ENCODE results near the gene VGF.

The VGF gene

DNA sequence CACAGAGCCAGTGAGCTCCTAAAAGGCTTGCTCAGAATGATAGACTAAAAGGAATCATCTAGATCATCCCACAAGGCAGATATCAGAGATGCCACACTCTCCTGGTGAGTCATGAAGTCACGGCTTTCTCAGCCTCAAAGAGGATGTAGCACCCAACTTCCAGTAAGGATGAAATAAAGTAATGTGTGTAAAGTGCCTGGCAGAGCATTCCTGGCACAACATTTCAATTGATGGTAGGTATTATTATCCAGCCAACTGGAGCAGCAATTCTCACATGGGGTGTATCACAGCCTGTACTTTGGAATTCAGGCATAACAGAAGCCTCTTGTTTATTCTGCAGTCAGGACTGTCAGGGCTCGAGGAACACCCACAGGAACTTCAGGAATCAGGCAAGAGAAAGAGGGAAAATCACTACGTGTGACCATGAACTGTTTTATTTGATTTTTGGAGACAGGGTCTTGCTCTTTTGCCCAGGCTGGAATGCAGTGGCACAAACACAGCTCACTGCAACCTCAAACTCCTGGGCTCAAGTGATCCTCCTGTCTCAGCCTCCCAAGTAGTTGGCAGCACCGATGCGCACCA lies 20.0 kb upstream of the VGF start:
- DNase-seq = no peak

DNA sequence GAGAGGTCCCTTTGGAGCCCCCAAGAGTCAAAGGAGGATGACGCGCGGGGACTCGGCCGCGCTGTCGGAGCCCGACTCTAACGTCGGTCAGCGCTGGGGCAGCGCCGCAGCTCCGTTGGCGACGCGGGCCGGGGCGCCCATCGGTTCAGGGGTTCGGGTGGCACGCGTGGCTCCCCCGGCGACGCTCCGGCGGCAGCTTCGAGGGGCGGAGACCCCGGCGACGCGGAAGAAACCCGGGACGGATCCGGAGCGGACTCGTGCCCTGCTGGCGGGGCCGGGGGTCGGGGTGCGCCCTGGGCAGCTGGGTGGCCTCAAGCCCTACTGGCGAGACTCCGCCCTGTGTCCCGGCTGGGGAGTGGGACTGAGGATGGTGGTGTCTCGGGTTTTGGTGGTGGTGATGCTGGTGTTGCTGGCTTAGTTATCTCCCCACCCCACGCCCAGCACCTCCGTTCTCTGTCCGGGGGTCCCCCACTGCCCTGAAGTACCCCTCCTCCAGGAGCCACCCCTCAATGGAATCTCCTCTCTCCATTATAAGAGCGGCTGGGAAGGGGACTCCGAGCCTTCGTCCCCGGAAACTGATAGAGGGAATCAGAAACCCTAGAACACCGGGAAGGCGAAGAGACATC lies 14.9 kb upstream of the VGF start, which contains the start of gene NAT16:
Gene NAT16, minus strand, starts transcription at position 164 of the 626 bp plus-strand sequence. CDS start 5,486 bp downstream, outside the sequence.
- no peak for DNase-seq

DNA sequence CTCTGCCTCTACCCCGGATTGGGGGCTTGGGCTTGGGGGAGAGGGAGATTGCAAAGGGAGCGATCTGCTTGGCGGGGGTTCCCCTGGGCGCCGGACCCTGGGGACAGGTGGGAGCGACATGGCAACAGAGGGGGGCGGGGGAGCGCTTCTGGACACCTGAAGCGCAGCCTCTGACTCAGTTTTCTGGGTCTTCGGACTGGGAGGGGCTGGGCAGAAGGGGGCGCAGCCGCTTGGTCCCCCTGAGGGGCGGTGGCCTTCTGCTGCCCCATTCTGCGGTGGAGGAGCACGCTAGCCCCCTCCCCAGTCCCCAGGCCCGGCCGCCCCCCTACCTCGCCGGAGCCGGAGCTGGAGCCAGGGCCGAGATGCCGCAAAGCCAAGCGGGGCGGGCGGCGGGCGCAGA lies 14.3 kb upstream of the VGF start:
- DNase-seq = no peak

DNA sequence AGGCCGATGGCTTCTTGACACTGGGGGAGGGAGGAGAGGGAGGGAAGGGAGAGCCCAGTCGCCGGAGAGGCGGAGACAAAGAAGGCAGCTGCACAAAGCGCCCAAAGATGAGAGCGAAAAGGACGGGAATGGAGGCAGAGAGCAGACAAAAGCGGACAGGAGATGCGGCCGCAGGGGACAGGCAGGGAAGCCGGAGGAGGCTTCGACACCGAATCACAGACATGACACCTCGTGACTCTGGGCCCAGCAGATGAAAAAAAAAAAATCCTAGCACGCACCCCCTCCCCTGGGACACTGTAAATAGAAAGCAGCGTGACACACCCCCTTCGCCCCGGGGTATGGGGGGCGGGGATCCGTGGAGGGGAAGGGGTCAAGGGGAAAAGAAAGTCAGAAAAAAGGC lies 13.7 kb upstream of the VGF start:
- no peak for DNase-seq

DNA sequence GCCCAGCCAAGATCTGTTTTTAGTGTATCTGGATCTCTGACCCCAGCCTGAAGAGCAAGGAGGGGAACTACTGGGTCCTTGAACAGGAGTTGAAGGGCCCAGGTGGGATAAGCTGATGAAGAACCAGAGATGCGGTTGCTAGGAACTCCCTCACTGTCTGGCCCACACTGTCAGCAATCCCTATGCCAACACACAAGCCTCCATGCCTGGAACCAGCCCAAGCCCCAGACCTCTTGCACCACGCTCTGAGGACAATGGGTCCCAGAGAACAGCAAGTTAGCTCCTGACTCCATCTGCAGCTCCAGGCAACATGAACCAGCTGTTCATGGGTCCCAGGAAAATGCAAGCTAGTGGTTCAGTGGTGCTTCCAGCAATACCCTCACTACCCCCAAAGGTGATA lies 12.3 kb upstream of the VGF start:
- no peak for DNase-seq

DNA sequence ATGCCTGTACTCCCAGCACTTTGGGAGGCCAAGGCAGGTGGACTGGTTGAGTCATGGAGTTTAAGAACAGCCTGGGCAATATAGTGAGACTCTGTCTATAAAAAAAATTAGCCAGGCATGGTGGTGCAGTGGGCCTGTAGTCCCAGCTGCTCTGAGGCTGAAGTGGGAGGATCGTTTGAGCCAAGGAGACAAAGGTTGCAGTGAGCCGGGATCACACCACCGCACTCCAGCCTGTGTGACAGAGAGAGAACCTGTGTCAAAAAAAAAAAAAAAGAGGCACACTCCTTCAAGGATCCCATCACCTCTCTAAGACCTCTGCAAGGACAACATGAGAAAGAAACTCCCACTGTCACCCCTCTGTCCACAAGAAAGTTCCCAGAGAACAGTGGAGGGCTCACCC lies 10.3 kb upstream of the VGF start:
- no peak for DNase-seq

DNA sequence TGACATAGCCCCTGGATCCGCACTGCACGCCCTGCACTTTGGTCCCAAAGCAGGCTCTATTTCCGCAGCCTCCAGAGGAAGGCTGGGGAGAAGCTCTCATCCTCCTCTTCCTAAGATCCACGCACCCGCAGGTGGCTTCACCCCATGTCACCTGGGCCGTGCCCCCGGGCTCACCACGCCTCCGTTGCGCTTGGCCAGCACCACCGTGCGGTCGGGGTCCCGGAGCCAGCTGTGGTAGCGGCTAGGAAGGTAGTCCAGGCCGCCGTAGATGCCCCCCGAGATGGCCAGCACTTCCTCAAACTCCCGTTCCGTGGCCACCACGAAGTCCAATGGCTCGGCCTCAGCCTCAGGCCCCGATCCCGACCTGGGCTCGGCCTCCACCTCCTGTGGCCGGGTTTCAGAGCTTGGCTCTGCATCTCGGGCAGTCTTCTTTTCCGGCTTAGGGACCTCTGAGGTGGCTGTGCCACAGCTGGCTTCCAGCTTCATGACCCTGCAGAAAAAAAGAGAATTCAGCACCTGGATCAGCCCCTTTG lies 9.0 kb upstream of the VGF start:
- DNase-seq = no peak

DNA sequence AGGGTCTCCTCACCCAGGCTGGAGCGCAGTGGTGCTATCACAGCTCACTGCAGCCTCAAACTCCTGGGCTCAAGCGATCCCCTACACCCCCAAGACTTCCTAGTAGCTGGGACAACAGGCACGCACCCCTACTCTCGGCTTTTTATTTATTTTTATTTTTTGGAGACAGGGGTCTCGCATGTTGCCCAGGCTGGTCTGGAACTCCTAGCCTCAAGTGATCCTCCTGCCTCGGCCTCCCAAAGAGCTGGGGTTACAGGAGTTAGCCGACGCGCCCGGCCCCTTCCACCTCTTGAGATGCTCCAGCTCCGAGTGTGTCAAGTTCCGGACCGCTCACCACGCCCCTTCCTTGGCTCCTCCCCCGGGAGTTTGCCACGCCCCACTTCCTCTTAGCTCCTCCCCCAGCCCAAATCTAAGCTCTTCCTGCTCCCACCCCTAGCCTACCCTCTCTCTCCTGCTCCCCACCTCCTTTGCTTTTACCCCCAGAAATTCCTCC lies 8.4 kb upstream of the VGF start:
- peak in 4 of 5 experiments; percentile 30 to 70 (median 54) for DNase-seq

DNA sequence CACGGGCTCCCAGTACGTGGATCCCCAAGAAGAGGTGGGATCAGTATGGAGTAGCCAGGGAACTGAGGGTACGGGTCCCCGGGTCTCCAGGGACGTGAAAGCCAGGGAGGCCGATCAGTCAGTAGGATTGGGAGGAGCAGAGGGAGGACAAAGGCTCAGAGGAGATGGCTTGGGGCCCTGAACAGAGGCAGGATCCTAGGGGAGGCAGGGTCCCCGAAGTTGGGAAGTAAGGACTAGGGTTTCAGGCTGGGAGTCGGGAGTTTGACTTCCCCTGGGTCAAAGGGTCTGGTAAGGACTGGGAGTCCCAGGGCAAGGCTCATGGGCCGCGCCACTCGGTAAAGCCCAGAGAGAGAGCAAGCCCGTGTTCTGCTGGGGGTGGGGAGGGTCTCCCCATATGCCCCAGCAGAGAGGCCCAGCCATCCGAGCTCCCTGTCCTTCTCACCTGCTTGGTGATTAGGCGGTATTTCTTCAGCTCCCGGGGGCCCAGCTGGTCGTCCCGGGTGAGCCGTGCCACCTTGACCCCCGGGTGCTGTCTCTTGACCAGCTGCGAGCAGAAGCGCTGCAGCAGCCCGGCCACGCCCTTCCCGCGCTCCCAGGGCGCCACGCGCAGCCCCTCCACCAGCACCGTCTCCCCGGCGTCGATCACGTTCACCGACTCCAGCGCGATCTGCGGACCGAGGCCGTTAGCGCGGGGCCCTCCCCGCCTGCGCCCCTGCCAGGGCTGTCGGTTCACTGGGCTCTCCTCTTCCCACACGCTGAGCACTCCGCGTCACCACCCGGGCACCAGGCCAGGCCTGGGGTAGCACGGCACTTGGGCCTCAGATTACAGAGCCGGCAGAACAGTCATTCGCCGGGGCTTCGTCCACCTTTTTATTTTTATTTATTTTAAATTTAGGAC lies 7.7 kb upstream of the VGF start:
- DNase-seq = no peak

DNA sequence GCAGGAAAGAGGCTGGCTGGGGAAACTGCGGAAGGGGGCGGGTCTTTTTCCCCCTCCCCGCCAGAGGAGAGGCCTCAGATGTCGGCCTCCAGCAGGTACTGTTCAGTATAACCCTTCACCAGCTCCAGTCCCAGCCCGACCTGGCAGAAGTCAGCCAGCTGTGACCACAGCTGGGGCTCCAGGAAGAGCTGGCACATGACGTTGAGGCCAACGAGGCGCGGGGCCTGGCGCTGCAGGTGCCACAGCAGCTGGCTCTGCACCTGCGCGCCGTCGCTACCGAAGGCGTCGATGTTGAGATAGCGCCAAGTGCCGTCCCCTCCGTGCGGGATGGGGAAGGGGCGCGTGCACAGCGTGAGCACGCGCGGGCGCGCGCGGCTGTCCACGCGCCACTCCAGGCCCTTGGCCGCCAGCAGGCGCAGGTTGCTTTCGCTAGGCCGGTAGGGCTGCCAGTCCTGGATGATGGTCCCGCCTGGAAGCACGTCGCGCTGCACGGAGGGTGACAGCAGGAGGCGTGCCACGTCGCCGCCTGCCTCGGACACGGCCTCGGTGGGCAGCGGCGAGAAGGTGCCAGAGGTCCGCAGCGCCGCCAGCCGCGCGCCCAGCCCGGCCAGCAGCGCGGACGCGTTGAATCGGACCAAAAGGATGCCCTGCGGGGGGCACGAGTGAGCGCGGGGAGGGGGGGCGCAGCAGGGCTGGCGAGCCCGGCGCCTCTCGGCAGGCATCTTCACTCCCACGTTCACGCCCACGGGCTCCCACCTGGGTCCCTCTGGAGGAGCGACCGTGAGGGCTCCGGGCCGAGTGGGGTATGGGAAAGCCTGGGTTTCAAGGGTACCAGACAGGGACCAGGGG lies 6.9 kb upstream of the VGF start:
- DNase-seq = peak in 1 of 5 experiments; percentile 50

DNA sequence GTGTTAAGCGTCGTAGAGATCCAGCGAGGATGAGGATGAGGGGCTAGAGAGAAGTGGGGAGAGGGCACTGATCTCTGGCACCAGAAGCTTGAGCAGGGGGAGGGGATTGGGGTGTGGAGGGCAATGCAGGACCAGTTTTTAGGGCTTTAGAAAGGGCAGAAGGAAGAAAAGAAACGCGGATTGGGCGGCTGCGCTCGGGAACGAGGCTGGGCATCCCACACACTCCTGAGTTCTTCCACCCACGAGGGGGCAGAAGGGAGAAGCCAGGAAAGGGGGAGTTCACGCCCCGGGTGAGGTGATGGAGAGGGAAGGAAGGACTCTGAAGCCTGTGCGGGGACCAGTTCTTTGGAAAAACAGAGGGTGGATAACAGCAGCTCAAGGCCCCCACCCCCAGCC lies 6.1 kb upstream of the VGF start:
- DNase-seq = no peak

DNA sequence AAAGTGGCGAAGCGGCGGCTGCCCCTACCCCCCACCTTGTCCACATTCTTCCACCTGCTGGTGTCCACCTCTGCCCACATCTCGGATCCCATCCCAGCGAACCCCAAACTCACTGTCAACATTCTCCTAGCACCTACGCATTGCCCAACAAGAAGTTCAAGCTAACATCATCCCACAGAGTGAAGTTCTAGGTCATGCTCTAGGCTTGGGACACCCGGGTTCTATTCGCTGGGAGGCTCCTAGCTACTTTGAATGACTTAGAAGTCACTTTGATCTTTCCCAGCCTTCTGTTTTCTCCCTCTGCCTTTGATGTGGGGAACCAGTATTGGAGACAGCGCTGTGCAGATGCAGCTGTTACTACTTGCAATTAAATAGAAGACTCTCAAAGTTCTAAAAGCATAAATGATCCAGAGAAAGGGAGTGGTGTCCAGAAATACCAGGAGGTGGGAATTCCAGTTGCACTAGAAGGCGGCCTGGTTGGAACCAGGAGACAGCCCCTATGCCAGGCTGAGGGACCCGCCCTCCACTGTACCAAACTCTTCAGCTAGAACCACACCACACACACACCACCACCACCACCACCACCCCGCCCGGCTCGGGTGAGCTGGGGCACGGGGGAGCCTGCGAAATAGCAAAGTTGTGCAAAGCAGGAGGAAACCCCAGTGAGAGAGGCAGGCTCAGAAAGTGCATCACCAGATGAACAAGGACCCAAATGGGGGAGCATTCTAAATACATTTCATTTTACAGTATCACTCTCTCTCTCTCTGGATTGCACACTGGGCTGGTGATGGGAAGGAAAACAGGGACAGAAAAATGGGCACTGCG lies 5.5 kb upstream of the VGF start:
- peak in 1 of 5 experiments; percentile 33 for DNase-seq

DNA sequence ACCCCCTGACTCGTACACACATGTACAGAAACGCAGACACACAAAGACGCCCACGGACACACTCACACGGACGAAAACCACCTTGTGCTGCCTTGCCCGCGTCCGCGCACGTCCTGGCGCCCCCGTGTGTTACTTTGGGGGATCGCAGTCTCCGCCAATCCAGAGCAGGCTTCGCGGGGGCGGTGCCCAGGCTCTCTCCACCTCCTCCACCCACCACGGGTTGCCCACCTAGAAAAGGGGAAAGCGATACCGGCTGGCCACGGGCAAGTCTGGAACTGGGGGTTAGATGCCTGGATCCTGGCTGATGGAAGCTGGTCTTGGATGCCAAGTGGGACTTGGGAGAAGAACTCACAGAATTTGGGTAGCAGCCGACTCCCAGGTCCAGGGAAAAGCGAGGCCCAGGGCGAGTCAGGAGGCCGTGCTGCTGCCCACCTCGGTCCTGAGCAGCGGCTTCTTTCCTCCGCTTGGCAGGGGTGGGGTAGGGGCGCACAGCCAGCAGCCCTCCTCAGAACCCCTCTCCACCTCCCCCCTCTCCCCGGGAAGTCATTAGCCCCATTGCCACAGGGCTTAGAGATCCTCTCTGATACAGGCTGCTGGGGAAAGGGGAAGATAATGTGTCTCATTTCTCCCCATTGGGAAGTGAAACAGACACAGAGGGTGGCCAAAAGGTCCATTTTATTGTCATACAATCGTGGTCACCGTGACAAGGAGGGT lies 4.6 kb upstream of the VGF start:
- peak; percentile 61 to 74 (median 69) for DNase-seq

DNA sequence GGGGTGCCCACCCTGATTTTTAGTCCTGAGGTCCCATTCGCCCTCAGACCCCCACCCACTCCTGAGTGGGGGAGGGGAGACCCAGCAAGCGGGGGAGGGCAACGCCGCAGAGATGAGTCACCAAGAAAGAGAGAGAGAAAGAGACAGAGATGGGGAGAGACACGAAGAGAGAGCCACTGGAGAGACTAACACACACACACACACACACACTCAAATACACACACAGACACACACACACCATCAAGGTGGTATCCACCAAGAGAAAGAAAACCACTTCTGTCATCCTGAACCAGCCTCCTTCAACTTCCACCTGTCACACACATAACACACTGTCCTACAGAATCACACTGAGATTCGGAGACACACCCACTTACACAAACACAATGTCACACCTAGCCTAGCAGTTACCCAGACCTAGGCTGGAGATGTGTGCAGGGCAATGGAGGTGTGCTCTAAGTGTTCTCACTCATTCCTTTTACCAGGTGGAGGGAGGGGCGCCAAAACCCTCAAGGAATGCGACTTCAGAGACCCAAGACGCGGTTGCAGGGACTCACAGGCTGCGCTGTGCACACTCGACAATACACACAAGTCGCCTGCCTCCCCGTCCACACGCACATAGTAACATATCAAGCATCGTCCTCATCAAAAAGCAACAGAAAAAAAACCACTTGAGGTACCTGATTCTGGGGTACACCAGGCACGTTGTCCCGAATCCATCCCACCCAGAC lies 3.9 kb upstream of the VGF start:
- no peak for DNase-seq

DNA sequence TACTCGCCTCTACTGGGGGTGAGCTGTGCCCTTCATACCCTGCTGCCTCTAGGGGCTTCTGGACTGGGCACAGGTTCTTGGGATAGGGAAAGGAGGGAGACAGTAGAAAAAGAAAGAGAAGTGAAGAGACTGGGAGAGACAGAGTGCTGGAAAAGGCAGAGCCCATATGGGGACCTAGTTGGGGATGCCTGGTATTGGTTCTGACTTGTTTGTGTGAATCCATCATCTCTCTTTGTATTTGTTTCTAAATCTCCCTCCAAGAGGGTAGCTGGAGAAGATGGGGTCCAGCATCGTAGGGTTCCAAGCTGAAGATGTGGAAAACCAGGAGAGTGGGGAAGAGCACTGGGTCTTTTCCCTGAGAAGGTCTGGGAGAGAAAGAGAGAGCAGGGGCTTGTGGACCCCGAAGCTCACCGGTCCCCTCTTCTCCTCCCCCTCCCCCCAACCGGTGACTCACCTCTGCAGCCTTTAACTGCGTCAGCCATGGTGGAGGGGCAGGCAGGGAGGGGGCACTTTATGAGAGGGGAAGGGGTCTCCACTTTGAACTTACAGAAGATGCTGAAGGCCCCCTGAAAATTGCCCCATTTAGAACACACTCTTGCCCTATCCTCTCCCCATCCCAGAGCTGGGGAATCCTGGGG lies 3.2 kb upstream of the VGF start:
- no peak for DNase-seq

DNA sequence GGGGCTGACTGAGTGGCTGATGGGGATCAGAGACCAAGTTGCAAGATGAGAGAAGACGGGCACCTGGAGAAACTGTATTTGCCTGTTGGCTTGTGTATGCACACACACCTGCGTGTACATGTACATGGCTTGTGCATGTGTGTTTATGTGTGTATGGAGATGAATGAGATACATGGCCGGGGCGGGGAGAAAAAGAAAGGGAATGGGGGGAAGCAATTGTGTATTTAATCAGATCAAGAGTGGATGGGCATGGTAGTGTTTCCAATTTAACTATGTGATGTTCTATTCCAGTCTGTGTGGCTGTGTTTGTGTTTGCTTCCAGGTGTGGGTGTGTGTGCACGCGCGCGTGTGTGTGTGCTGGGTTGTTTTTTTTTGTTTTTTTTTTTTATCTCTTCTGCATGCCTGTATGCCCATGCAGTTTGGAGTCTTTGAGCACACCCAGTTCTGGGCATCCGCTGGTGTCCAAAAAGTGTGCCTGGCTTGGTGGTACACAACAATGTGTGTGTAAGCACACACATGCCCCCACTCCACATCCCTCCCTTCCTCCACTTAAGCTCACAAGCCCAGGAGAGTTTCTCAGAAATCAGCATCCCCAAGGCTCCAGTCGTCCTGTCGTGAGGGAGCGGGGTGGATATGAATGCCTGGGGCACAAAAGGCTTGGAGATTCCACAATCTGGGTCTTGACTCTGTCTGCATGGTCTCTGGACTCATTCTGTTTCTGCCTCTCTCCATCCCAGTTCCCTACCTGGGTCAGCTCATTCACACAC lies 2.5 kb upstream of the VGF start:
- no peak for DNase-seq

DNA sequence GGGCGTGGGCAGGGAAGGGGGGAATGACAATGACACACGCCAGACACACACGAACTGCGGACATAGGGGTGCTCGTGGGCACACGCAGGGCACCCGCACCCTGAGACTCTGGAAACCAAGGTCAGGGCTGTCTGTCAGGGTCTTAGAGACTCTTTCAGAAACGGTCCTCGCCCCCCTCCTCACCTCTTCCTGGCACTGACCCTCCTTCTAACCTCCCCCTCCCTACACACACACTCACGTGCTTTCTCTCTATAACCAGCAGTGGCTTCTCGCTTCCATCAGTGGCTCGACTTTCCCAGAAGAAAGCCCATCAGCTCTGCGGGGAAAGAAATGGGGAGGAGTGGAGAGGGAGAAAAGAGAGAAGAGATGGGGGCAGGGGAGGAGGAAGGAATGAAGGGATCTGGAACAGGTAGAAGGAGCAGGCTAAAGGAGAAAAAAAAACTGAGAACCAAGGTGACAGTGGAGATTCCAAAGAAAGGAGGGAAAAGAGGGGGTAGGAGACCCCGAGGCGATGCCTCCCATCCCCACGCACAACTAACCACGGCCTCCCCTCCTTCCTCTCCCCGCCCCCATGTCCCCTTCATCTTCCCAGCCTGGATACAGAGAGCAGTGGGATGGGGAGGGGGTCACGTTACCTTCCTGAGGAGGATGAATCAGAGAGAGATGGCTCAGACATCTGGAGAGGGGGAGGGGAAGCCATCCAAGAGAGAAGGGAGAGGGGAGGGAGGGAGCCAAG lies 1.7 kb upstream of the VGF start:
- no peak for DNase-seq

DNA sequence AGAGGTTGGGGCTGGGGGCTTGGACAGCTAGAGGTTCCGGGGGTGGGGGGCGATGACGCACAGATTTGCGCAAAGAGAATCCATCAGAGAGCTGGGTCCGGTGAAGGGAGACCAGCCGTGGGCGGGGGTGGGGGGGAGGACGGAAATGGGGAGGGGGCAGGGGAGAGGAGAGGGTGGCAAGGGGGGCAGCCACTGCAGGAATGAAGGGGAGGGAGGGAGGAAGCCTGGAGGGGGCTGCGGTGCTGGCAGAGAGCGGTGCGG lies 1.2 kb upstream of the VGF start:
- no peak for DNase-seq
